HL-60 (cell line): Measurements from ENCODE around the gene COMP.

Source experiments
- DNase-seq, 2 experiments: peaks; one replicate each; pipeline ENCODE4 v3.0.0-alpha.2; 2010 to 2020; ENCODE audit warnings: low read depth in 1 of 2, low spot score in 1 of 2
- H3K27ac ChIP-seq: fragments of 250-450 bp; sonication (Bioruptor Pico); replicated peaks from 2 replicates; pipeline ENCODE4 v1.5.1; 2020; ENCODE audit warnings: mild to moderate bottlenecking, moderate library complexity
- H3K27me3 ChIP-seq: fragments of 250-450 bp; sonication (Bioruptor Pico); 2 replicates; pipeline ENCODE4 v1.5.1; 2021; ENCODE audit warnings: mild to moderate bottlenecking, moderate library complexity; ENCODE audit not compliant: insufficient read depth, poor library complexity, severe bottlenecking
- H3K4me3 ChIP-seq: replicated peaks from 2 replicates; pipeline ENCODE4 v1.5.1; 2011; ENCODE audit warnings: mild to moderate bottlenecking, control low read depth, low read length; ENCODE audit not compliant: insufficient read depth
- GABPA ChIP-seq: IDR thresholded peaks from 2 replicates; pipeline ENCODE4 v1.6.1; 2012; ENCODE audit warnings: low read depth
- POLR2AphosphoS5 ChIP-seq: IDR thresholded peaks from 2 replicates; pipeline ENCODE4 v1.6.1; 2012; ENCODE audit warnings: low read depth
- SPI1 ChIP-seq: IDR thresholded peaks from 2 replicates; pipeline ENCODE4 v1.6.1; 2012; ENCODE audit warnings: low read depth, mild to moderate bottlenecking, borderline replicate concordance
- TF ChIP-seq, protein P1 (sequence below): IDR thresholded peaks from one replicate; pipeline ENCODE4 v1.5.1; 2011; ENCODE audit warnings: low read length, control low read depth, inconsistent platforms; ENCODE audit not compliant: insufficient read depth
- TF ChIP-seq, protein P2 (sequence below): IDR thresholded peaks from 2 replicates; pipeline ENCODE4 v1.6.1; 2012; ENCODE audit warnings: low read depth; ENCODE audit not compliant: insufficient replicate concordance

The COMP gene

DNA sequence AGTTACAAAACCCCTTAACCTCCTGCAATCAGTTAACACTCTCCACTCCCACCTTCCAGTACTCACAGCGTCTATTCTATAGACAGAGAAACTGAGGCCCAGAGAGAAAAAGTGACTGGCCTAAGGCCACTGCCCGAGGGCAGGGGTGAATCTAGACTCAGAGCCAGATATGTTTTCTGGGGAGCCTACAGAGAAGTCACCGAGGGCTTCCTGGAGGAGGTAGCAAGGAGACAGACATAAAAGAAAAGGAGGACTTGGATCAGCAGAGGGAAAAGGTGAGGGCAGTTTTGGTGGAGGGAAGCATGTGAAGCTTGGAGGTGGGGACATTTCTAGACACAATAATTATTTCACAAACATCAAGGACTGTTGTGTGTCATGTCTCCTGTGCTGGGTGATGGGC, 1.6 kb upstream of the COMP start:
- DNase-seq, result no peak
- H3K4me3 ChIP-seq, result no peak overlapping the region
- TF ChIP-seq, protein P1, sequence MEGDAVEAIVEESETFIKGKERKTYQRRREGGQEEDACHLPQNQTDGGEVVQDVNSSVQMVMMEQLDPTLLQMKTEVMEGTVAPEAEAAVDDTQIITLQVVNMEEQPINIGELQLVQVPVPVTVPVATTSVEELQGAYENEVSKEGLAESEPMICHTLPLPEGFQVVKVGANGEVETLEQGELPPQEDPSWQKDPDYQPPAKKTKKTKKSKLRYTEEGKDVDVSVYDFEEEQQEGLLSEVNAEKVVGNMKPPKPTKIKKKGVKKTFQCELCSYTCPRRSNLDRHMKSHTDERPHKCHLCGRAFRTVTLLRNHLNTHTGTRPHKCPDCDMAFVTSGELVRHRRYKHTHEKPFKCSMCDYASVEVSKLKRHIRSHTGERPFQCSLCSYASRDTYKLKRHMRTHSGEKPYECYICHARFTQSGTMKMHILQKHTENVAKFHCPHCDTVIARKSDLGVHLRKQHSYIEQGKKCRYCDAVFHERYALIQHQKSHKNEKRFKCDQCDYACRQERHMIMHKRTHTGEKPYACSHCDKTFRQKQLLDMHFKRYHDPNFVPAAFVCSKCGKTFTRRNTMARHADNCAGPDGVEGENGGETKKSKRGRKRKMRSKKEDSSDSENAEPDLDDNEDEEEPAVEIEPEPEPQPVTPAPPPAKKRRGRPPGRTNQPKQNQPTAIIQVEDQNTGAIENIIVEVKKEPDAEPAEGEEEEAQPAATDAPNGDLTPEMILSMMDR, result no peak
- TF ChIP-seq GABPA (no peak), SPI1 (no peak)
- TF ChIP-seq, protein P2, sequence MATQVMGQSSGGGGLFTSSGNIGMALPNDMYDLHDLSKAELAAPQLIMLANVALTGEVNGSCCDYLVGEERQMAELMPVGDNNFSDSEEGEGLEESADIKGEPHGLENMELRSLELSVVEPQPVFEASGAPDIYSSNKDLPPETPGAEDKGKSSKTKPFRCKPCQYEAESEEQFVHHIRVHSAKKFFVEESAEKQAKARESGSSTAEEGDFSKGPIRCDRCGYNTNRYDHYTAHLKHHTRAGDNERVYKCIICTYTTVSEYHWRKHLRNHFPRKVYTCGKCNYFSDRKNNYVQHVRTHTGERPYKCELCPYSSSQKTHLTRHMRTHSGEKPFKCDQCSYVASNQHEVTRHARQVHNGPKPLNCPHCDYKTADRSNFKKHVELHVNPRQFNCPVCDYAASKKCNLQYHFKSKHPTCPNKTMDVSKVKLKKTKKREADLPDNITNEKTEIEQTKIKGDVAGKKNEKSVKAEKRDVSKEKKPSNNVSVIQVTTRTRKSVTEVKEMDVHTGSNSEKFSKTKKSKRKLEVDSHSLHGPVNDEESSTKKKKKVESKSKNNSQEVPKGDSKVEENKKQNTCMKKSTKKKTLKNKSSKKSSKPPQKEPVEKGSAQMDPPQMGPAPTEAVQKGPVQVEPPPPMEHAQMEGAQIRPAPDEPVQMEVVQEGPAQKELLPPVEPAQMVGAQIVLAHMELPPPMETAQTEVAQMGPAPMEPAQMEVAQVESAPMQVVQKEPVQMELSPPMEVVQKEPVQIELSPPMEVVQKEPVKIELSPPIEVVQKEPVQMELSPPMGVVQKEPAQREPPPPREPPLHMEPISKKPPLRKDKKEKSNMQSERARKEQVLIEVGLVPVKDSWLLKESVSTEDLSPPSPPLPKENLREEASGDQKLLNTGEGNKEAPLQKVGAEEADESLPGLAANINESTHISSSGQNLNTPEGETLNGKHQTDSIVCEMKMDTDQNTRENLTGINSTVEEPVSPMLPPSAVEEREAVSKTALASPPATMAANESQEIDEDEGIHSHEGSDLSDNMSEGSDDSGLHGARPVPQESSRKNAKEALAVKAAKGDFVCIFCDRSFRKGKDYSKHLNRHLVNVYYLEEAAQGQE, result no peak
- H3K27me3 ChIP-seq, result peaks cover 73% of the 10 kb centered on the region
- H3K27ac ChIP-seq, result no peak overlapping the region

DNA sequence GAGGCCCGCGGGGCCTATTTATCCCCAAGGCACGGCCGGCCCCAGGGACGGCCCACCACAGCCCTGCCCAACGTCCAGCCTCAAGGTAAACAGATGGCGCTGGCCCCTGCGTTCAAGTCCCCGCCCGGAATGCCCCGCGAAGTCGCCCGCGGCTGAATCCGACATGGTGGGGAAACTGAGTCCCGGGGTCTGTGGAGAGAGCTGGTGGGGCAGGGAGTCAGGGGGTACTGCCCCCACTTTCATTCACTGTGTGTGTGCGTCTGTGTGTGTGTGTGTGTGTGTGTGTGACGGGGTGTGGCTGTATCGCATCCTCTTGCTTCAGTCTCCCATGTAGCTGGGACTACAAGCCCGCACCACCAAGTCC, 192 bp upstream of the COMP start:
- TF ChIP-seq, protein P1, result no peak
- TF ChIP-seq GABPA, result no peak
- no peak for TF ChIP-seq POLR2AphosphoS5
- TF ChIP-seq, protein P2, result no peak
- no peak for TF ChIP-seq SPI1
- H3K27me3 ChIP-seq, result peaks cover 74% of the 10 kb centered on the region
- H3K27ac ChIP-seq, result no peak overlapping the region
- DNase-seq, result no peak
- no peak overlapping the region for H3K4me3 ChIP-seq

DNA sequence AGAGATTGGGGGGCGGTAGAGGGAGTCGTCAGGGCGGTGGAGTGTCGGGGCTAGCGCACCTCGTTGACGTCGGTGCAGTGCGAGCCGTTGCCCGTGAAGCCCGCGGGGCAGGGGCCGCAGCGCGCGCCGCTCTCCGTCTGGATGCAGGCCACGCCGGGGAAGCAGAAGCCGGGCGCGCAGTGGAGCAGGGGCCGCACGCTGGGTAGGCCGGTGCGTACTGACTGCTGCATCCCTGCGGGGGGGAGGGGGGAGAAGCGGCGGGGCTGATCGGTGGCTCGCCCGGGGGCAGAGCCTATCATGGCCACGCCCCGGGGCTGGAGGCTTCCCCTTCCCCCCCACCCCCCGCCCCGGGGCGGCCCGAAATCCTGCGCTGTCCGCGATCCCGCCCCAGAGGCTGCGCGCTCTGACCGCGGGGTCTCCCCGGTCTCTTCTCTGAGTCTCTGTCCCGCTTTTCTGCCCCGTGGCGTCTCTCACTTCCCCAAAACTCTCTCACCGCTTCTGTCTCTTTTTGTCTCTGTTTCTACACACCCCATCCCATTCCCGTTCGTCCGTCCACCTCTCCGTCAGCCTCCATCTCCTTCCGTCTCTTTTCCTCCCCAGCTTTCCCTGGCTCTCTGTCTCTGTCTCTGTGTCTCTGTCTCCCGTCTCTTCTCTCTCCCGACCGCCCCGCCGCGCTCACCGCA, 1.1 kb downstream of the COMP start:
- peak; percentile 19 to 44 for DNase-seq
- Histone ChIP-seq H3K27me3 (peaks cover 71% of the 10 kb centered on the region), H3K4me3 (no peak overlapping the region), H3K27ac (no peak overlapping the region)
- TF ChIP-seq SPI1, result peak; percentile 20; the same call in 1 of the 2 replicates
- TF ChIP-seq, protein P1, result no peak

DNA sequence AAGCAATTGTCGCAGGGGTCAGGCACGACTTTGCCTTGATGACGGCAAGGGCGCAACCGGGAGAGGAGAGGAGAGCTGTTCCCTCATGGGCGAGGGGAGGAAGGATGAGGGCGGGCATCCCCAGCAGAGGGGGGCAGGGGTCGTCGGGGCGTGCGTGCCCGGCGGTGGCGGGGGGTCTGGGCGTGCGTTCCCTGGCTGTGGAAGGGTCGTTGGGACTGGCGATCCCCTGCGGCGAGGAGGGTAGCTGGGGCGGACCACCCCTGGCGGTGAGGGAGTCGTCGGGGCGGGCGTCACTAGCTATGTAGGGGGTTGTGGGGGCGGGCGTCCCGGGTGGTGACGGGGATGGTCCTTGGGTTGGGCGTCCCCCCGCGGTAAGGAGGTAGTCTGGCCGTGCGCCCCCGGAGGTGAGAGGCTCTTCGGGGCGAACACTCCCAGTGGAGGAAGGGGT, 1.7 kb downstream of the COMP start:
- Histone ChIP-seq H3K27ac (no peak overlapping the region), H3K4me3 (no peak overlapping the region), H3K27me3 (peaks cover 69% of the 10 kb centered on the region)
- DNase-seq, result no peak
- TF ChIP-seq, protein P1, result no peak
- TF ChIP-seq, protein P2, result no peak
- no peak for TF ChIP-seq GABPA
- no peak for TF ChIP-seq POLR2AphosphoS5
- no peak for TF ChIP-seq SPI1
